Activated CD8-positive, alpha-beta T cell treated with anti-CD3 and anti-CD28 coated beads for 36 hours (primary cell): ENCODE results near the gene DDA1. TPM values are rescaled to one million over a fixed set of nuclear protein-coding genes. Genes with fewer than 3 reads are reported as not detected.
A peak's percentile ranks its signal among the peaks of the same experiment; 100 is the strongest.

Experiments used
- ATAC-seq: fragments of 200-7000 bp; cut with Tn5 transposase; one replicate; pipeline ENCODE4 v1.10.0; 2021; ENCODE audit warnings: mild to moderate bottlenecking, moderate library complexity
- CTCF ChIA-PET: fragments of 350-600 bp; sonication (Branson Sonifier 250); formaldehyde crosslinking; loops from one replicate; lab custom pipeline; 2021; ENCODE audit warnings: antibody characterized with exemption; lab: Charles Lee
- POLR2A ChIA-PET: fragments of 350-600 bp; sonication (Branson Sonifier 250); formaldehyde crosslinking; loops from one replicate; lab custom pipeline; 2021; ENCODE audit warnings: antibody characterized with exemption; lab: Charles Lee
- DNase-seq: peaks from one replicate; pipeline ENCODE4 v3.0.0-alpha.2; 2020
- H3K27ac Mint-ChIP-seq: one replicate; pipeline ENCODE4 v1.8.0; 2021; ENCODE audit warnings: mild to moderate bottlenecking, mixed read lengths
- H3K27me3 Mint-ChIP-seq: one replicate; pipeline ENCODE4 v1.8.0; 2021; ENCODE audit warnings: mixed read lengths
- H3K36me3 Mint-ChIP-seq: one replicate; pipeline ENCODE4 v1.8.0; 2021; ENCODE audit warnings: low read depth, mixed read lengths
- H3K4me1 Mint-ChIP-seq: one replicate; pipeline ENCODE4 v1.8.0; 2021; ENCODE audit warnings: low read depth, mixed read lengths
- H3K4me3 Mint-ChIP-seq: one replicate; pipeline ENCODE4 v1.8.0; 2021; ENCODE audit warnings: mild to moderate bottlenecking, moderate library complexity, mixed read lengths
- H3K9me3 Mint-ChIP-seq: one replicate; pipeline ENCODE4 v1.8.0; 2021; ENCODE audit warnings: mixed read lengths
- CTCF ChIP-seq: fragments of 200-600 bp; IDR thresholded peaks from one replicate; pipeline ENCODE4 v1.8.0; 2022; ENCODE audit warnings: antibody characterized with exemption, mild to moderate bottlenecking
- intact Hi-C: fragments of 100-400 bp; cut with micrococcal nuclease; formaldehyde crosslinking; loops from one replicate; pipeline ENCODE4 v1.10.0; 2022
- total RNA-seq, 2 experiments: library from RNA; stranded (reverse); gene quantifications; one replicate each; pipeline ENCODE4 v1.2.3, GENCODE V29; 2021

DDA1 gene
- total RNA-seq, 2 experiments from 2014 or later, result 25.4 to 33.2 TPM

GRCh38 chr19:17281391-17282304 is 27.7 kb upstream of the DDA1 start, which contains the start of gene ANKLE1:
Gene ANKLE1, plus strand, starts transcription at chr19:17281901. Its CDS starts 20 bp downstream, at chr19:17281921.
- Mint-ChIP-seq H3K4me1 (peaks cover 6% of the 10 kb centered on the region), H3K27ac (peak within 1 kb of the TSS; percentile 81), H3K9me3 (no peaks in the 10 kb centered on the region), H3K27me3 (no peaks in the 10 kb centered on the region), H3K4me3 (peak within 1 kb of the TSS; percentile 86), H3K36me3 (peaks cover 28% of the 10 kb centered on the region)
- intact Hi-C loops, result no loop called here
- ChIA-PET CTCF (interaction anchor here (0.8 to 4.2 kb wide), 15 partner anchors 10 to 512 kb away, joined by 3 to 46 read pairs (median 6); partner anchors contain the start of genes ABHD8, BABAM1, MRPL34 and USE1), POLR2A (interaction anchor here (0.6 to 5.6 kb wide), 12 partner anchors 11 to 245 kb away, joined by 3 to 41 read pairs (median 4); partner anchors contain the start of genes BABAM1, DDA1, USE1 and USHBP1)
- peak; percentile 69 for DNase-seq
- no peak for TF ChIP-seq CTCF
- ATAC-seq, result peak; percentile 60

GRCh38 chr19:17282488-17283125 is 26.8 kb upstream of the DDA1 start:
- CTCF ChIA-PET, result interaction anchor here (0.8 to 4.2 kb wide), 15 partner anchors 10 to 513 kb away, joined by 3 to 46 read pairs (median 6); partner anchors contain the start of genes ABHD8, BABAM1, MRPL34 and USE1
- peaks cover 26% of the 10 kb centered on the region for H3K36me3 Mint-ChIP-seq
- DNase-seq (peak; percentile 91), ATAC-seq (peak; percentile 93)
- H3K27me3 Mint-ChIP-seq, result no peaks in the 10 kb centered on the region
- intact Hi-C loops, result no loop called here
- peaks cover 6% of the 10 kb centered on the region for H3K4me1 Mint-ChIP-seq
- H3K4me3 Mint-ChIP-seq, result peak overlapping the region; percentile 86
- no peaks in the 10 kb centered on the region for H3K9me3 Mint-ChIP-seq
- POLR2A ChIA-PET, result interaction anchor here (0.7 to 5.6 kb wide), 6 partner anchors 10 to 116 kb away, joined by 3 to 41 read pairs (median 6); partner anchors contain the start of genes BABAM1, USE1 and USHBP1
- peak; percentile 99 for TF ChIP-seq CTCF
- H3K27ac Mint-ChIP-seq, result peak overlapping the region; percentile 81

- ATAC-seq (no peak), DNase-seq (no peak)
- Mint-ChIP-seq H3K36me3 (peaks cover 26% of the 10 kb centered on the region), H3K4me1 (peaks cover 6% of the 10 kb centered on the region), H3K27me3 (no peaks in the 10 kb centered on the region), H3K9me3 (no peaks in the 10 kb centered on the region), H3K4me3 (peak overlapping the region; percentile 86), H3K27ac (no peak overlapping the region)
- intact Hi-C loops, result no loop called here
- ChIA-PET CTCF (interaction anchor here (0.7 to 4.2 kb wide), 13 partner anchors 9 to 103 kb away, joined by 3 to 46 read pairs (median 6); partner anchors contain the start of genes ABHD8, BABAM1, MRPL34 and USE1), POLR2A (interaction anchor here (4.9 to 5.6 kb wide), 2 partner anchors 9 to 18 kb away, joined by 36 to 41 read pairs; partner anchors contain the start of genes BABAM1 and USHBP1)
- no peak for TF ChIP-seq CTCF
Measured at GRCh38 chr19:17283504-17283996, 25.8 kb upstream of the DDA1 start.

- Mint-ChIP-seq H3K4me3 (no peak overlapping the region), H3K4me1 (peaks cover 6% of the 10 kb centered on the region), H3K9me3 (no peaks in the 10 kb centered on the region), H3K27me3 (no peaks in the 10 kb centered on the region), H3K27ac (no peak overlapping the region), H3K36me3 (peaks cover 24% of the 10 kb centered on the region)
- DNase-seq, result no peak
- POLR2A ChIA-PET, result no interaction called here
- intact Hi-C loops, result no loop called here
- no peak for TF ChIP-seq CTCF
- CTCF ChIA-PET, result interaction anchor here (1.3 kb wide), 1 partner anchor 25 kb away, joined by 8 read pairs; no protein-coding TSS in a partner anchor
- ATAC-seq, result no peak
Measured at GRCh38 chr19:17285415-17286135, 23.8 kb upstream of the DDA1 start.
